ENCODE results near the gene RAC3.
A peak's percentile ranks its signal among the peaks of the same experiment; 100 is the strongest.
"Not testable (repeated sequence)": the region's sequence is repeated elsewhere in the genome, so short reads cannot be mapped to it uniquely, and the experiment has no call there.

The RAC3 gene

GRCh38 chr17:82037889-82038195 lies 6.4 kb downstream of the RAC3 start:
- DNase-seq (ENCODE audit: low read depth in 2 of 3, low spot score in 1 of 3) = no peak

- DNase-seq (ENCODE audit: low read depth in 2 of 3, low spot score in 1 of 3) = not testable (repeated sequence)
These were observed 7.4 kb downstream of the RAC3 start for GRCh38 chr17:82038796-82039409.

DNA sequence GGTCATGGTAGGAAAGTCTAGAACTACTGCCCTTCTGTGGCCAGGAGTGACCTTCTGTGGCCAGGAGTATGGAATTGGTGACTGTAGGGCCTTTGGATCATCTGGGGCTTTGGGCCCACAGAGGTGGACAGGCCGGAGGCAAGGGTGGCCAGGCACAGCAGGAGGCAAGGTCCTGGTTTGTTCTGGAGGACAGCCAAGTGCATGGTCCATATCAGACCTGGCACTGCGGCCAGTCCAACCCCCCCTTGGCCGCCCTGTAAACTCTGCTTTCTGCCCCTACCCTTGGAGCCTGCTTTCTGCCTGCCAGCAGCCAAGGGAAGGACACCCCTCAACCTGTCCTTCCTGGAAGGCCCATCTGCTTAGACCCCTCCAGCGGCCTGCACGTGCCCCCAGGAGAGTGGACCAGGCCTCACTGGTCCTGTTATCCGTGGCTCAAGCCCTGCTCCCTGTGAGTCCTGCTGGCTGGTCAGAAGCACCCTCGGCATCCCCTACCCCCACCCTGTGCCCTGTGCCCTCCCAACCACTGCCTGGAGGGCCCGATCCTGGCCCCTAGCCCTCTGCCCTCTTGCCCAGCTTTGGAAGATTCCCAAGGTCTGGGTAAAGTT lies 8.3 kb downstream of the RAC3 start:
- DNase-seq (ENCODE audit: low read depth in 2 of 3, low spot score in 1 of 3) = no peak

- no peak for DNase-seq (ENCODE audit: low read depth in 2 of 3, low spot score in 1 of 3)
These were observed 9.8 kb downstream of the RAC3 start for GRCh38 chr17:82041144-82041814.

- DNase-seq (ENCODE audit: low read depth in 2 of 3, low spot score in 1 of 3) = no peak
These were observed 11.2 kb downstream of the RAC3 start for GRCh38 chr17:82042649-82043048.

GRCh38 chr17:82043507-82043906 lies 12.0 kb downstream of the RAC3 start:
- no peak for DNase-seq (ENCODE audit: low read depth in 2 of 3, low spot score in 1 of 3)

DNA sequence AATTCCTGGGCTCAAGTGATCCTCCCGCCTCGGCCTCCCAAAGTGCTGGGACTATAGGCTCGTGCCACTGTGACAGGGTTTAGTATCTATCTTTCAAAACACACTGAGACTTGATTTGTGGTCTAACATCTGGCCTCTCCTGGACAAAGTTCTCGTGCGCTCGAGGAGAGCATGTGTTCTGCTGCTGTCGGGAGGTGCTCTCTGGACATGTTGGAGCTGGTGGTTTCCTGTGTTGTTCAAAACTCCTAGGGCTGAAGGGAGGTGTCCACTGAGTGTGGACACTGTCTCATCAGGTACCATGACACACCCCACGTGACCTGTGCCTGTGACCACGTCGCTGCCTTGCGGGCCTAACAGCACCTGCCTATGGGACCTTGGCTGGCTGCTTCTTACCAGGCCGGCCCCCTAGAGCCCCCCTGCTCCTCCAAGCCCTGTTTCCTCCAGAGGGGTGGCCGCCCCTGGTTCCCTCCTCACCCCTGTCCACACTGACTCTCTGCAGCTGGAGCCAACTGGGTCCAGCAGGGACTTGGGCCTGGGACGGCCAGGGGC lies 14.5 kb downstream of the RAC3 start:
- DNase-seq (ENCODE audit: low read depth in 2 of 3, low spot score in 1 of 3) = no peak

DNA sequence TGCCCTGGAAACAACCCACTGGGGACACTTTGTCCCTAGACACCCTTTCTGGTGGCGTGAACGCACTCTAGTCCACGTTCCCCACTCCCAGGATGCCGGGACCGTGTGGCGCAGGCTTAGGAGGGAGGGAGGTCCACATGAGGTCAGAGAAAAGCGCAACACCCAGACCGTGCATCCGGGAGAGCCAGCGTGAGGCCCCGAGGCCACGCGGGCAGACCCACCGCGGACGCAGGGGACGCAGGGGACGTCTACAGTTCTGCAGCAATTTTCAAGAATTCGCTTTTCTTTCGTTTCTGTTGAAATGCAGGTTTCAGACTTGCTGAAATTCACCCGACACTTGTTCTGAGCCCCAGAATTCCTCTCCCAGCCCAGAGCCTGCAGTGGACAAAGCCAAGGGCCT lies 15.4 kb downstream of the RAC3 start:
- no peak for DNase-seq (ENCODE audit: low read depth in 2 of 3, low spot score in 1 of 3)

GRCh38 chr17:82047379-82047778 lies 15.9 kb downstream of the RAC3 start:
- DNase-seq (ENCODE audit: low read depth in 2 of 3, low spot score in 1 of 3) = no peak

DNA sequence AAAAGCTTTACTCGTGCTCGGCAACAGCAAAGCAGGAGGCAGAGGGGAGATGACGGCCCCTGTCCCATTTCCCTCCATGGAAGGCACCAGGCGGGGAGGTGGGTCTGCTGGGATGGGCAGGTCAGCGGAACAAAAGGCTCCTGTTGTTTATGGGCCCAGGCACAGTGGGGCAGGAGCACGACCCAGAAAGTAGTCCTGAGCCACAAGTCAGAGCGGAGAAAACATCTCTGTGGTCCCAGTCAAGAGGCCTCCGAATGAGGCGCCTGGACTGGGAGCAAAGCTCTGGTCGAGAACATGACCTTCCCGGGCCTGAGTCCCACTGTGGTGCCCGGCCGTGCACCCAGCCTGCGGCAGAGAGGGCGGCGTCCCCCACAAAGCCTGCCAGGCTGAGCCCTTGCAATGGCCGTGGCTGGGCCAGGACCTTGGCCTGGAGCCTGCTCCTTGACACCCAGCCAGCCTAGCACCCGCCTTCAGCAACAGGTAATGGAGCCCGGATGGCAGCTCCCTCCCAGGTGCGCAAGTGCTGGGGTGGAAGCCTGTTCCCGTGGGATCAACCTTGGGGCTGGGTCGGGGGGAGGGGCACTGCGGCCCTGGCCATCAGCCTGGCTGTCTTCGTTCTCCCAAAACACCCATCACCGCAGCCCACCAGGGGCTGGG lies 16.6 kb downstream of the RAC3 start:
- no peak for DNase-seq (ENCODE audit: low read depth in 2 of 3, low spot score in 1 of 3)

DNA sequence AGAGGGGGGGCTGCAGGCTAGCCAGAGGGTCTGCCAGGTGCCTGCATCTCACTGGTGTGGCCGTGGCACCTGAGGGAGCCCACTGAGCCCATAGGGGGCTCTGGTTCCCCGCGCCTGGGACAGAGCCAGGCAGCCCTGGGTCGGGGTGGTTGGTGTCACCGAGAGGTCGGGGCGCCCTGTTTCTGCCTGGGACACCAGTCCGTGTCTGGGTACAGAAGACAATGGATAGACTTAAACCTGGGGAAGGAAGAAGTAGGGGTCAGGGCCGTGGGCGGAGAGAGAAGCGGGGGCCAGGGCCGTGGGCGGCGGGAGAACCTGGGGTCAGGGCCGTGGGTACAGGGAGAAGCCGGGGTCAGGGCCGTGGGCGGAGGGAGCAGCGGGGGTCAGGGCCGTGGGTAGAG lies 17.1 kb downstream of the RAC3 start:
- no peak for DNase-seq (ENCODE audit: low read depth in 2 of 3, low spot score in 1 of 3)

GRCh38 chr17:82049106-82049505 lies 17.6 kb downstream of the RAC3 start:
- DNase-seq (ENCODE audit: low read depth in 2 of 3, low spot score in 1 of 3) = no peak

- DNase-seq (ENCODE audit: low read depth in 2 of 3, low spot score in 1 of 3) = no peak
These were observed 18.1 kb downstream of the RAC3 start for GRCh38 chr17:82049521-82049971.

GRCh38 chr17:82050152-82050760 lies 18.8 kb downstream of the RAC3 start:
- no peak for DNase-seq (ENCODE audit: low read depth in 2 of 3, low spot score in 1 of 3)

- no peak for DNase-seq (ENCODE audit: low read depth in 2 of 3, low spot score in 1 of 3)
These were observed 19.5 kb downstream of the RAC3 start for GRCh38 chr17:82050761-82051641.

DNA sequence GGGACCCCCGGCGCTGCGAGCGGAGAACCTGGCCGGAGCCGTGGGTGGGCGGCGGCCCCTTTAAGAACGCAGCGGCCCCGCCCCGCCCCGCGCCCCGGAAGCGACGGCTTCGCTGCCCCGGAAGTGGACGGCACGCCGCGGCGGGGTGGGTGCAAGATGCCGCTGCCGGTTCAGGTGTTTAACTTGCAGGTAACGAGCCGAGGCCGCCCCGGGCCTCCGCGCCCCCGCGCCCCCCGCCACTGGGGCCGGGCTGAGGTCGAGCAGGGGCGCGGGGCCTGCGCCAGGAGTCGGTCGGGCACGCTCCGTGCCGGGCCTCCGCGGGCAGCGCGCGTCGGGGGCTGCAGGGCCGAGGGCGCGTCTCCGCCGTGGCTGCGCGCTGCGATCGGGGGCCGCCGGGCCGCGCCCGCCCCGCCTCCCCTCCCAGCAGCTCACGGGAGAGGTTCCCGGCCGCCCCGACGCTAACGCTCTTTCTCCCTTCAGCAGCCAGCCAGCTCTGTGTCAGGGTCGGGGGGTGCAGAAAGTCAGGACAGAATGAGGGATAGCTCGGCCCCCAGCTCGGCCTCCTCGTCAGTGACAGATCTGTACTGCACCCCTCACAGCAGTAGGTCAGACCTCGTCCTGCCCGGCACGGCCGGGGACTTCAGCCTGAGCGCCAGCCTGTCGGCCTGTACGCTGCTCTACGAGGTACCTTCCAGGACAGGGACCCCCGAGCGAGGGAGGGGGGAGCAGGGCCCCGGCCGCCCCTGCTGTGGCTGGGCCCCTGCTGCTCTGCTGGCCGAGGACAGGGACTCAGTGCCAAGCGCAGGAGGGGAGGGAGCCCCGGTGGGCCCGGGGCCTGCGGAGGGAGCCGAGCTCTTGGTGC lies 20.5 kb downstream of the RAC3 start, which contains the start of the genes GPS1 and RFNG:
Gene GPS1, plus strand, starts transcription at position 123 of the 862 bp plus-strand sequence. Its CDS starts 34 bp downstream, at position 157.
Gene RFNG, minus strand, starts transcription at position 36 of the 862 bp plus-strand sequence. CDS start 45 bp downstream, outside the sequence.
- peak; percentile 53 to 81 (median 67) for DNase-seq (ENCODE audit: low read depth in 2 of 3, low spot score in 1 of 3)

- DNase-seq (ENCODE audit: low read depth in 2 of 3, low spot score in 1 of 3) = no peak
These were observed 21.2 kb downstream of the RAC3 start for GRCh38 chr17:82052638-82053059.

- DNase-seq (ENCODE audit: low read depth in 2 of 3, low spot score in 1 of 3) = no peak
These were observed 21.7 kb downstream of the RAC3 start for GRCh38 chr17:82053130-82053529.

DNA sequence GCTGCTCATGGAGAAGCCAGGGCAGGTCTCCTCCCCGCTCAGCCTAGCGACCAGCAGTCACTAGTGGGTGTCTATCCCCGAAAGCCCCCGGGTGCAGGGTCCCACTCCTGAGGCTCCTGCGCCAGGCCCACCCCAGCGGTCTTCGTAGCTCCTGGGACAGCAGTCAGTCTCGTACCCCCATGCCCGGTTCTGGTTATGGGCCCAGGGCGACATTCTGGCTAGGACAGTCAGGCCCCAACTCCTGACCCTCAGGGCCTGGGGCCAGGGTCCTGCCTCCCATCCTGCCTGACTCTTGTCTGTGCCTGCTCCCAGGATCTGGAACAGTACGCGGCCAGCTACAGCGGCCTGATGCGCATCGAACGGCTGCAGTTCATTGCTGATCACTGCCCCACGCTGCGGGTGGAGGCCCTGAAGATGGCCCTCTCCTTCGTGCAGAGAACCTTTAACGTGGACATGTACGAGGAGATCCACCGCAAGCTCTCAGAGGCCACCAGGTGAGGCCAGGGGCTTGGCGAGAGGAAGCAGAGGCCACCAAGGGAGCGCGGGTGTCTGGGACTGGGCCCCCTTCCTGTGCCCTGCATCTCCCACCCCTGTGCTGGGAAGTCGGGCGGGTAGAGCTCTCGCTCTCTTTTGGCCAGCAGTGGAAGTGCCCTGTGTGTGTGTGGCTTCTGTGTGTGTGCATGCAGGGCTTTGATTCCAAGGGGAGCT lies 22.2 kb downstream of the RAC3 start:
- DNase-seq (ENCODE audit: low read depth in 2 of 3, low spot score in 1 of 3) = no peak

All from stimulated activated CD4-positive, alpha-beta T cell treated with anti-CD3 and anti-CD28 coated beads, Interleukin-12 subunit alpha, Interleukin-12 subunit beta, amount 100 ng/mL, for 48 hours (primary cell).